ENCODE measurements around the gene CAMTA1. TPM values are rescaled to one million over a fixed set of nuclear protein-coding genes. Genes with fewer than 3 reads are reported as not detected.

Gene CAMTA1
- total and polyA plus RNA-seq, 4 donors, result 18.0 to 93.5 (median 35.8) TPM

- TF ChIP-seq EGR1 (IDR thresholded peaks at IDR 0.05; ENCODE audit: low read depth in 2 of 2) (no peak), MAX (IDR thresholded peaks at IDR 0.05) (no peak)
- DNase-seq (ENCODE audit: low spot score), result no peak
- Histone ChIP-seq H3K9ac (ENCODE audit: low read depth in 1 of 2, low read length in 2 of 2) (no peak overlapping the region), H3K27ac (ENCODE audit: low read depth in 1 of 2, low read length in 2 of 2) (no peak overlapping the region), H3K9me3 (ENCODE audit: control insufficient read depth in 4 of 4, low read length in 3 of 4) (no peaks in the 10 kb centered on the region), H3K4me3 (ENCODE audit: low read depth in 1 of 3, low read length in 3 of 3) (no peak overlapping the region), H3K4me1 (ENCODE audit: control insufficient read depth in 4 of 4, insufficient read depth in 4 of 4, low read length in 3 of 4) (no peaks in the 10 kb centered on the region), H3K27me3 (ENCODE audit: control insufficient read depth in 4 of 4, insufficient read depth in 4 of 4, low read length in 3 of 4) (no peaks in the 10 kb centered on the region), H3K36me3 (ENCODE audit: control insufficient read depth in 4 of 4, insufficient read depth in 3 of 4, low read depth in 1 of 4, low read length in 3 of 4) (no peaks in the 10 kb centered on the region)
- 78% methylated on average over 18 of the region's 18 CpGs for WGBS
These were observed 795.9 kb downstream of the CAMTA1 start for GRCh38 chr1:7580923-7581753.

GRCh38 chr1:7581754-7582459, 796.7 kb downstream of the CAMTA1 start:
- WGBS, result 85% methylated on average over 13 of the region's 13 CpGs
- H3K9me3 ChIP-seq (ENCODE audit: control insufficient read depth in 4 of 4, low read length in 3 of 4), result no peaks in the 10 kb centered on the region
- H3K27me3 ChIP-seq (ENCODE audit: control insufficient read depth in 4 of 4, insufficient read depth in 4 of 4, low read length in 3 of 4), result no peaks in the 10 kb centered on the region
- H3K4me1 ChIP-seq (ENCODE audit: control insufficient read depth in 4 of 4, insufficient read depth in 4 of 4, low read length in 3 of 4), result no peaks in the 10 kb centered on the region
- TF ChIP-seq TAF1 (conservative IDR thresholded peaks at IDR 0.05), result no peak
- no peak for TF ChIP-seq RAD21 (IDR thresholded peaks at IDR 0.05)
- no peak for TF ChIP-seq EGR1 (IDR thresholded peaks at IDR 0.05; ENCODE audit: low read depth in 2 of 2)
- TF ChIP-seq ZBTB33 (IDR thresholded peaks at IDR 0.05), result no peak
- TF ChIP-seq YY1 (IDR thresholded peaks at IDR 0.05), result no peak
- TF ChIP-seq HNF4A (conservative IDR thresholded peaks at IDR 0.05), result no peak
- TF ChIP-seq REST (IDR thresholded peaks at IDR 0.05), result no peak
- no peak for TF ChIP-seq MAX (IDR thresholded peaks at IDR 0.05)
- TF ChIP-seq GABPA (IDR thresholded peaks at IDR 0.05 in 1 of 2, conservative IDR thresholded peaks at IDR 0.05 in 1 of 2), result no peak
- TF ChIP-seq SP1 (IDR thresholded peaks at IDR 0.05), result no peak
- no peak for TF ChIP-seq JUND (IDR thresholded peaks at IDR 0.05)
- TF ChIP-seq, protein P1, sequence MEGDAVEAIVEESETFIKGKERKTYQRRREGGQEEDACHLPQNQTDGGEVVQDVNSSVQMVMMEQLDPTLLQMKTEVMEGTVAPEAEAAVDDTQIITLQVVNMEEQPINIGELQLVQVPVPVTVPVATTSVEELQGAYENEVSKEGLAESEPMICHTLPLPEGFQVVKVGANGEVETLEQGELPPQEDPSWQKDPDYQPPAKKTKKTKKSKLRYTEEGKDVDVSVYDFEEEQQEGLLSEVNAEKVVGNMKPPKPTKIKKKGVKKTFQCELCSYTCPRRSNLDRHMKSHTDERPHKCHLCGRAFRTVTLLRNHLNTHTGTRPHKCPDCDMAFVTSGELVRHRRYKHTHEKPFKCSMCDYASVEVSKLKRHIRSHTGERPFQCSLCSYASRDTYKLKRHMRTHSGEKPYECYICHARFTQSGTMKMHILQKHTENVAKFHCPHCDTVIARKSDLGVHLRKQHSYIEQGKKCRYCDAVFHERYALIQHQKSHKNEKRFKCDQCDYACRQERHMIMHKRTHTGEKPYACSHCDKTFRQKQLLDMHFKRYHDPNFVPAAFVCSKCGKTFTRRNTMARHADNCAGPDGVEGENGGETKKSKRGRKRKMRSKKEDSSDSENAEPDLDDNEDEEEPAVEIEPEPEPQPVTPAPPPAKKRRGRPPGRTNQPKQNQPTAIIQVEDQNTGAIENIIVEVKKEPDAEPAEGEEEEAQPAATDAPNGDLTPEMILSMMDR (IDR thresholded peaks at IDR 0.05; ENCODE audit: low read depth, low read length, missing input control), result no peak
- TF ChIP-seq FOXA1 (IDR thresholded peaks at IDR 0.05), result no peak
- TF ChIP-seq NR2F2 (IDR thresholded peaks at IDR 0.05), result no peak
- TF ChIP-seq HNF4G (IDR thresholded peaks at IDR 0.05), result no peak
- no peak for TF ChIP-seq FOXA2 (IDR thresholded peaks at IDR 0.05)
- no peak for TF ChIP-seq RXRA (IDR thresholded peaks at IDR 0.05)
- TF ChIP-seq, protein P2, sequence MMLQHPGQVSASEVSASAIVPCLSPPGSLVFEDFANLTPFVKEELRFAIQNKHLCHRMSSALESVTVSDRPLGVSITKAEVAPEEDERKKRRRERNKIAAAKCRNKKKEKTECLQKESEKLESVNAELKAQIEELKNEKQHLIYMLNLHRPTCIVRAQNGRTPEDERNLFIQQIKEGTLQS (IDR thresholded peaks at IDR 0.05), result no peak
- H3K4me3 ChIP-seq (ENCODE audit: low read depth in 1 of 3, low read length in 3 of 3), result no peak overlapping the region
- DNase-seq (ENCODE audit: low spot score), result no peak
- no peak overlapping the region for H3K27ac ChIP-seq (ENCODE audit: low read depth in 1 of 2, low read length in 2 of 2)
- H3K9ac ChIP-seq (ENCODE audit: low read depth in 1 of 2, low read length in 2 of 2), result no peak overlapping the region
- H3K36me3 ChIP-seq (ENCODE audit: control insufficient read depth in 4 of 4, insufficient read depth in 3 of 4, low read depth in 1 of 4, low read length in 3 of 4), result no peaks in the 10 kb centered on the region

All from liver (tissue), 9 donors.